ENCODE measurements around the gene ANKMY1. TPM values are rescaled to one million over a fixed set of nuclear protein-coding genes. Genes with fewer than 3 reads are reported as not detected.

Gene ANKMY1
- total and polyA plus RNA-seq, 2 experiments from 2014 or later = 2.3 to 8.9 TPM

DNA sequence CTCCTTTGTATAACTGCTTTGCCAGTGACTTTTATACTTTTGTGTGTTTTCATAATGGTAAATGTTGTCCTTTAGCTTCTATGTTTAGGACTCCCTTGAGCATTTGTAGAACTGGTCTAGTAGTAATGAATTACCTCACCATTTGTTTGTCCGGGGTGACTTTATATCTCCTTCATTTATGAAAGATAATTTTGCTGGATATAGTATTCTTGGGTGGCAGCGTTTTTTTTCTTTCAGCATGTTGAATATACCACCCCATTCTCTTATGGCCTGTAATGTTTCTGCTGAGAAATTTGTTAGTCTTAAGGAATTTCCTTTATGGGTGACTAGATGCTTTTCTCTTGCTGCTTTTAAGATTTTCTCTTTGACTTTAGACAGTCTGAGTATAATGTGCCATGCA, 66.3 kb downstream of the ANKMY1 start:
- Histone ChIP-seq H3K4me3 (no peak overlapping the region), H3K27me3 (ENCODE audit: insufficient read depth) (no peaks in the 10 kb centered on the region), H3K79me2 (replicated peaks; ENCODE audit: insufficient read depth) (no peaks in the 10 kb centered on the region), H3K36me3 (ENCODE audit: insufficient read depth) (no peaks in the 10 kb centered on the region), H3K4me1 (ENCODE audit: insufficient read depth) (no peaks in the 10 kb centered on the region), H4K20me1 (replicated peaks; ENCODE audit: insufficient read depth) (no peaks in the 10 kb centered on the region), H3K9me2 (ENCODE audit: insufficient read depth) (peaks cover 2% of the 10 kb centered on the region; the same call in 1 of the 2 replicates), H3K27ac (ENCODE audit: low read depth) (no peak overlapping the region), H2AFZ (no peak overlapping the region), H3K4me2 (no peak overlapping the region), H3F3A (replicated peaks; ENCODE audit: low read depth) (no peaks in the 10 kb centered on the region)
- Mint-ChIP-seq H3K27me3 (ENCODE audit: insufficient read depth, low read depth, poor library complexity) (peaks cover 2% of the 10 kb centered on the region), H3K27ac (no peak overlapping the region), H3K4me1 (no peaks in the 10 kb centered on the region; the same call in 2 of the 3 replicates), H3K9me3 (peaks cover 71% of the 10 kb centered on the region), H3K4me3 (no peak overlapping the region), H3K36me3 (ENCODE audit: low read depth) (peaks cover 17% of the 10 kb centered on the region)
- DNase-seq (ENCODE audit: low spot score) (no peak), ATAC-seq (no peak)
- TF ChIP-seq ZNF114 (CRISPR knock-in tag; IDR thresholded peaks at IDR 0.05) (no peak), JUNB (IDR thresholded peaks at IDR 0.05; ENCODE audit: unreplicated experiment) (no peak), POLR2AphosphoS5 (IDR thresholded peaks at IDR 0.05; ENCODE audit: low read depth) (no peak), ZNF331 (CRISPR knock-in tag; IDR thresholded peaks at IDR 0.05; ENCODE audit: low read depth) (no peak), NANOG (IDR thresholded peaks at IDR 0.05; ENCODE audit: borderline replicate concordance) (no peak), EZH2phosphoT487 (IDR thresholded peaks at IDR 0.05; ENCODE audit: unreplicated experiment) (no peak), CREB1 (CRISPR knock-in tag; IDR thresholded peaks at IDR 0.05; ENCODE audit: low read depth) (no peak), EZH2 (IDR thresholded peaks at IDR 0.05; ENCODE audit: low read depth, unreplicated experiment) (no peak), STAT1 (IDR thresholded peaks at IDR 0.05; ENCODE audit: unreplicated experiment) (no peak)
- TF ChIP-seq, protein P1, sequence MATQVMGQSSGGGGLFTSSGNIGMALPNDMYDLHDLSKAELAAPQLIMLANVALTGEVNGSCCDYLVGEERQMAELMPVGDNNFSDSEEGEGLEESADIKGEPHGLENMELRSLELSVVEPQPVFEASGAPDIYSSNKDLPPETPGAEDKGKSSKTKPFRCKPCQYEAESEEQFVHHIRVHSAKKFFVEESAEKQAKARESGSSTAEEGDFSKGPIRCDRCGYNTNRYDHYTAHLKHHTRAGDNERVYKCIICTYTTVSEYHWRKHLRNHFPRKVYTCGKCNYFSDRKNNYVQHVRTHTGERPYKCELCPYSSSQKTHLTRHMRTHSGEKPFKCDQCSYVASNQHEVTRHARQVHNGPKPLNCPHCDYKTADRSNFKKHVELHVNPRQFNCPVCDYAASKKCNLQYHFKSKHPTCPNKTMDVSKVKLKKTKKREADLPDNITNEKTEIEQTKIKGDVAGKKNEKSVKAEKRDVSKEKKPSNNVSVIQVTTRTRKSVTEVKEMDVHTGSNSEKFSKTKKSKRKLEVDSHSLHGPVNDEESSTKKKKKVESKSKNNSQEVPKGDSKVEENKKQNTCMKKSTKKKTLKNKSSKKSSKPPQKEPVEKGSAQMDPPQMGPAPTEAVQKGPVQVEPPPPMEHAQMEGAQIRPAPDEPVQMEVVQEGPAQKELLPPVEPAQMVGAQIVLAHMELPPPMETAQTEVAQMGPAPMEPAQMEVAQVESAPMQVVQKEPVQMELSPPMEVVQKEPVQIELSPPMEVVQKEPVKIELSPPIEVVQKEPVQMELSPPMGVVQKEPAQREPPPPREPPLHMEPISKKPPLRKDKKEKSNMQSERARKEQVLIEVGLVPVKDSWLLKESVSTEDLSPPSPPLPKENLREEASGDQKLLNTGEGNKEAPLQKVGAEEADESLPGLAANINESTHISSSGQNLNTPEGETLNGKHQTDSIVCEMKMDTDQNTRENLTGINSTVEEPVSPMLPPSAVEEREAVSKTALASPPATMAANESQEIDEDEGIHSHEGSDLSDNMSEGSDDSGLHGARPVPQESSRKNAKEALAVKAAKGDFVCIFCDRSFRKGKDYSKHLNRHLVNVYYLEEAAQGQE (IDR thresholded peaks at IDR 0.05; ENCODE audit: unreplicated experiment) = no peak
- TF ChIP-seq, protein P2, sequence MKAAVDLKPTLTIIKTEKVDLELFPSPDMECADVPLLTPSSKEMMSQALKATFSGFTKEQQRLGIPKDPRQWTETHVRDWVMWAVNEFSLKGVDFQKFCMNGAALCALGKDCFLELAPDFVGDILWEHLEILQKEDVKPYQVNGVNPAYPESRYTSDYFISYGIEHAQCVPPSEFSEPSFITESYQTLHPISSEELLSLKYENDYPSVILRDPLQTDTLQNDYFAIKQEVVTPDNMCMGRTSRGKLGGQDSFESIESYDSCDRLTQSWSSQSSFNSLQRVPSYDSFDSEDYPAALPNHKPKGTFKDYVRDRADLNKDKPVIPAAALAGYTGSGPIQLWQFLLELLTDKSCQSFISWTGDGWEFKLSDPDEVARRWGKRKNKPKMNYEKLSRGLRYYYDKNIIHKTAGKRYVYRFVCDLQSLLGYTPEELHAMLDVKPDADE (IDR thresholded peaks at IDR 0.05) = no peak
- TF ChIP-seq, protein P3, sequence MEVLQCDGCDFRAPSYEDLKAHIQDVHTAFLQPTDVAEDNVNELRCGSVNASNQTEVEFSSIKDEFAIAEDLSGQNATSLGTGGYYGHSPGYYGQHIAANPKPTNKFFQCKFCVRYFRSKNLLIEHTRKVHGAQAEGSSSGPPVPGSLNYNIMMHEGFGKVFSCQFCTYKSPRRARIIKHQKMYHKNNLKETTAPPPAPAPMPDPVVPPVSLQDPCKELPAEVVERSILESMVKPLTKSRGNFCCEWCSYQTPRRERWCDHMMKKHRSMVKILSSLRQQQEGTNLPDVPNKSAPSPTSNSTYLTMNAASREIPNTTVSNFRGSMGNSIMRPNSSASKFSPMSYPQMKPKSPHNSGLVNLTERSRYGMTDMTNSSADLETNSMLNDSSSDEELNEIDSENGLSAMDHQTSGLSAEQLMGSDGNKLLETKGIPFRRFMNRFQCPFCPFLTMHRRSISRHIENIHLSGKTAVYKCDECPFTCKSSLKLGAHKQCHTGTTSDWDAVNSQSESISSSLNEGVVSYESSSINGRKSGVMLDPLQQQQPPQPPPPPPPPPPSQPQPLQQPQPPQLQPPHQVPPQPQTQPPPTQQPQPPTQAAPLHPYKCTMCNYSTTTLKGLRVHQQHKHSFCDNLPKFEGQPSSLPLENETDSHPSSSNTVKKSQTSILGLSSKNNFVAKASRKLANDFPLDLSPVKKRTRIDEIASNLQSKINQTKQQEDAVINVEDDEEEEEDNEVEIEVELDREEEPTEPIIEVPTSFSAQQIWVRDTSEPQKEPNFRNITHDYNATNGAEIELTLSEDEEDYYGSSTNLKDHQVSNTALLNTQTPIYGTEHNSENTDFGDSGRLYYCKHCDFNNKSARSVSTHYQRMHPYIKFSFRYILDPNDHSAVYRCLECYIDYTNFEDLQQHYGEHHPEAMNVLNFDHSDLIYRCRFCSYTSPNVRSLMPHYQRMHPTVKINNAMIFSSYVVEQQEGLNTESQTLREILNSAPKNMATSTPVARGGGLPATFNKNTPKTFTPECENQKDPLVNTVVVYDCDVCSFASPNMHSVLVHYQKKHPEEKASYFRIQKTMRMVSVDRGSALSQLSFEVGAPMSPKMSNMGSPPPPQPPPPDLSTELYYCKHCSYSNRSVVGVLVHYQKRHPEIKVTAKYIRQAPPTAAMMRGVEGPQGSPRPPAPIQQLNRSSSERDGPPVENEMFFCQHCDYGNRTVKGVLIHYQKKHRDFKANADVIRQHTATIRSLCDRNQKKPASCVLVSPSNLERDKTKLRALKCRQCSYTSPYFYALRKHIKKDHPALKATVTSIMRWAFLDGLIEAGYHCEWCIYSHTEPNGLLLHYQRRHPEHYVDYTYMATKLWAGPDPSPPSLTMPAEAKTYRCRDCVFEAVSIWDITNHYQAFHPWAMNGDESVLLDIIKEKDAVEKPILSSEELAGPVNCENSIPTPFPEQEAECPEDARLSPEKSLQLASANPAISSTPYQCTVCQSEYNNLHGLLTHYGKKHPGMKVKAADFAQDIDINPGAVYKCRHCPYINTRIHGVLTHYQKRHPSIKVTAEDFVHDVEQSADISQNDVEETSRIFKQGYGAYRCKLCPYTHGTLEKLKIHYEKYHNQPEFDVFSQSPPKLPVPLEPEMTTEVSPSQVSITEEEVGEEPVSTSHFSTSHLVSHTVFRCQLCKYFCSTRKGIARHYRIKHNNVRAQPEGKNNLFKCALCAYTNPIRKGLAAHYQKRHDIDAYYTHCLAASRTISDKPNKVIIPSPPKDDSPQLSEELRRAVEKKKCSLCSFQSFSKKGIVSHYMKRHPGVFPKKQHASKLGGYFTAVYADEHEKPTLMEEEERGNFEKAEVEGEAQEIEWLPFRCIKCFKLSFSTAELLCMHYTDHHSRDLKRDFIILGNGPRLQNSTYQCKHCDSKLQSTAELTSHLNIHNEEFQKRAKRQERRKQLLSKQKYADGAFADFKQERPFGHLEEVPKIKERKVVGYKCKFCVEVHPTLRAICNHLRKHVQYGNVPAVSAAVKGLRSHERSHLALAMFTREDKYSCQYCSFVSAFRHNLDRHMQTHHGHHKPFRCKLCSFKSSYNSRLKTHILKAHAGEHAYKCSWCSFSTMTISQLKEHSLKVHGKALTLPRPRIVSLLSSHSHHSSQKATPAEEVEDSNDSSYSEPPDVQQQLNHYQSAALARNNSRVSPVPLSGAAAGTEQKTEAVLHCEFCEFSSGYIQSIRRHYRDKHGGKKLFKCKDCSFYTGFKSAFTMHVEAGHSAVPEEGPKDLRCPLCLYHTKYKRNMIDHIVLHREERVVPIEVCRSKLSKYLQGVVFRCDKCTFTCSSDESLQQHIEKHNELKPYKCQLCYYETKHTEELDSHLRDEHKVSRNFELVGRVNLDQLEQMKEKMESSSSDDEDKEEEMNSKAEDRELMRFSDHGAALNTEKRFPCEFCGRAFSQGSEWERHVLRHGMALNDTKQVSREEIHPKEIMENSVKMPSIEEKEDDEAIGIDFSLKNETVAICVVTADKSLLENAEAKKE (CRISPR knock-in tag; IDR thresholded peaks at IDR 0.05) = no peak
- TF ChIP-seq, protein P4, sequence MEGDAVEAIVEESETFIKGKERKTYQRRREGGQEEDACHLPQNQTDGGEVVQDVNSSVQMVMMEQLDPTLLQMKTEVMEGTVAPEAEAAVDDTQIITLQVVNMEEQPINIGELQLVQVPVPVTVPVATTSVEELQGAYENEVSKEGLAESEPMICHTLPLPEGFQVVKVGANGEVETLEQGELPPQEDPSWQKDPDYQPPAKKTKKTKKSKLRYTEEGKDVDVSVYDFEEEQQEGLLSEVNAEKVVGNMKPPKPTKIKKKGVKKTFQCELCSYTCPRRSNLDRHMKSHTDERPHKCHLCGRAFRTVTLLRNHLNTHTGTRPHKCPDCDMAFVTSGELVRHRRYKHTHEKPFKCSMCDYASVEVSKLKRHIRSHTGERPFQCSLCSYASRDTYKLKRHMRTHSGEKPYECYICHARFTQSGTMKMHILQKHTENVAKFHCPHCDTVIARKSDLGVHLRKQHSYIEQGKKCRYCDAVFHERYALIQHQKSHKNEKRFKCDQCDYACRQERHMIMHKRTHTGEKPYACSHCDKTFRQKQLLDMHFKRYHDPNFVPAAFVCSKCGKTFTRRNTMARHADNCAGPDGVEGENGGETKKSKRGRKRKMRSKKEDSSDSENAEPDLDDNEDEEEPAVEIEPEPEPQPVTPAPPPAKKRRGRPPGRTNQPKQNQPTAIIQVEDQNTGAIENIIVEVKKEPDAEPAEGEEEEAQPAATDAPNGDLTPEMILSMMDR (conservative IDR thresholded peaks at IDR 0.05; ENCODE audit: low read depth in 2 of 2) = no peak
